Measurements from ENCODE around the gene LTB4R.

DNA sequence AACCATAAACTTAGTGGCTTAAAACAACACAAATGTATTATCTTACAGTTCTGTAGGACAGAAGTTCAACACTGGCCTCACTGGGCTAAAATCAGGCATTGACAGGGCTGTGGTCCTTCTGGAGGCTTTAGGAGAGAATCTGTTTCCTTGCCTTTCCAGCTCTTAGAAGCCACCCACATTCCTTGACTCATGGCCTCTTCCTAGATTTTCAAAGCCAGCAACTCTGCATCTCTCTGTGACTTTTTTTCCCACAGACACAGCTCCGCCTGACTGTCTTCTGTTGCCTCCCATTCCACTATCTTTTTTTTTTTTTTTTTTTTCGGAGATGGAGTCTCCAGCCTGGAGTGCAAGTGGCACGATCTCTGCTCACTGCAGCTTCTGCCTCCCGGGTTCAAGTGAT lies 44.9 kb downstream of the LTB4R start:
- TF ChIP-seq POLR2AphosphoS5 (IDR thresholded peaks at IDR 0.05; ENCODE audit: low read depth, low read length) (no peak), REST (IDR thresholded peaks at IDR 0.05; ENCODE audit: insufficient read depth in 1 of 2, low read depth in 2 of 2, low read length in 2 of 2) (no peak), FOXP2 (optimal IDR thresholded peaks at IDR 0.05; ENCODE audit: borderline replicate concordance, extremely low read depth, extremely low read length, insufficient read depth) (no peak)

Data from PFSK-1 (cell line).